KMS-11 (cell line): ENCODE results near the gene DDX49.

ENCODE experiments used
- H2AFZ ChIP-seq: fragments of 200-600 bp; sonication (generic); 2 replicates; pipeline ENCODE4 v1.6.1; 2016; ENCODE audit warnings: antibody characterized with exemption, mixed run types, low read depth
- H3K27ac ChIP-seq: fragments of 200-600 bp; sonication (generic); 2 replicates; pipeline ENCODE4 v1.6.1; 2016; ENCODE audit warnings: mild to moderate bottlenecking, mixed run types
- H3K27me3 ChIP-seq: fragments of 200-600 bp; sonication (generic); 2 replicates; pipeline ENCODE4 v1.6.1; 2017; ENCODE audit warnings: mild to moderate bottlenecking, low read depth, mixed run types, moderate library complexity; ENCODE audit not compliant: insufficient read depth
- H3K36me3 ChIP-seq: fragments of 200-600 bp; sonication (generic); 2 replicates; pipeline ENCODE4 v1.6.1; 2017; ENCODE audit warnings: mild to moderate bottlenecking, mixed run types; ENCODE audit not compliant: insufficient read depth
- H3K4me1 ChIP-seq: fragments of 200-600 bp; sonication (generic); 2 replicates; pipeline ENCODE4 v1.6.1; 2016; ENCODE audit warnings: mild to moderate bottlenecking, low read depth, mixed run types; ENCODE audit not compliant: poor library complexity, severe bottlenecking
- H3K4me2 ChIP-seq: fragments of 200-600 bp; sonication (generic); 2 replicates; pipeline ENCODE4 v1.7.0; 2016; ENCODE audit warnings: mild to moderate bottlenecking, mixed run types
- H3K4me3 ChIP-seq: fragments of 200-600 bp; sonication (generic); IDR thresholded peaks from 2 replicates; pipeline ENCODE4 v1.6.1; 2017; ENCODE audit warnings: low read depth, low read length, mixed read lengths; ENCODE audit not compliant: insufficient read depth
- H3K79me2 ChIP-seq: fragments of 200-600 bp; sonication (generic); 2 replicates; pipeline ENCODE4 v1.6.1; 2016; ENCODE audit warnings: low read depth, mixed run types; ENCODE audit not compliant: insufficient read depth
- H3K9ac ChIP-seq: fragments of 200-600 bp; sonication (generic); 2 replicates; pipeline ENCODE4 v1.6.1; 2016; ENCODE audit warnings: mild to moderate bottlenecking, mixed run types
- H4K20me1 ChIP-seq: fragments of 200-600 bp; sonication (generic); 2 replicates; pipeline ENCODE4 v1.6.1; 2016; ENCODE audit warnings: mild to moderate bottlenecking, mixed run types; ENCODE audit not compliant: insufficient read depth
- TF ChIP-seq, protein P1 (sequence below): fragments of 200-600 bp; sonication (generic); conservative IDR thresholded peaks from 2 replicates; pipeline ENCODE4 v1.6.1; 2017; ENCODE audit warnings: low read depth, mild to moderate bottlenecking, antibody characterized with exemption, low read length, moderate library complexity, mixed read lengths

DDX49 gene

DNA sequence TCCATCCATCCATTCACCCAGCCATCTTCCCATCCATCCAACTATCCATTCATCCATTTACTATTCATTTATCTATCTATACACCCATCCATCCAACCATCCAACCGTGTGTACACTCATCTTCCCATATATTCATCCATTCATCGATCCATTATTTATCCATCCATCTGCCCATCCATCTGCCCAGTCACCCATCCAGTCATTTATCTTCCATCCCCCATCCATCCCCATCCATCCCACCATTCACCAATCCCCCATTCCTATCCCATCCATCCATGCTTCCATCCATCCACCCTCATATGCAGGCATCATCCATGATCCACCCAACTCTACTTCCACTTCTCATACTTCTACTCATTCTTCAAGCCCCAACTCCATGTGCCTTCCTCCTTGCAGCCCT lies 35.5 kb downstream of the DDX49 start:
- Histone ChIP-seq H2AFZ (no peak overlapping the region), H3K27ac (no peak overlapping the region), H3K4me1 (peaks cover under 1% of the 10 kb centered on the region), H3K27me3 (no peaks in the 10 kb centered on the region), H3K36me3 (no peaks in the 10 kb centered on the region), H3K4me3 (no peak overlapping the region), H3K9ac (no peak overlapping the region), H3K4me2 (no peak overlapping the region), H3K79me2 (no peaks in the 10 kb centered on the region), H4K20me1 (no peaks in the 10 kb centered on the region)
- TF ChIP-seq, protein P1, sequence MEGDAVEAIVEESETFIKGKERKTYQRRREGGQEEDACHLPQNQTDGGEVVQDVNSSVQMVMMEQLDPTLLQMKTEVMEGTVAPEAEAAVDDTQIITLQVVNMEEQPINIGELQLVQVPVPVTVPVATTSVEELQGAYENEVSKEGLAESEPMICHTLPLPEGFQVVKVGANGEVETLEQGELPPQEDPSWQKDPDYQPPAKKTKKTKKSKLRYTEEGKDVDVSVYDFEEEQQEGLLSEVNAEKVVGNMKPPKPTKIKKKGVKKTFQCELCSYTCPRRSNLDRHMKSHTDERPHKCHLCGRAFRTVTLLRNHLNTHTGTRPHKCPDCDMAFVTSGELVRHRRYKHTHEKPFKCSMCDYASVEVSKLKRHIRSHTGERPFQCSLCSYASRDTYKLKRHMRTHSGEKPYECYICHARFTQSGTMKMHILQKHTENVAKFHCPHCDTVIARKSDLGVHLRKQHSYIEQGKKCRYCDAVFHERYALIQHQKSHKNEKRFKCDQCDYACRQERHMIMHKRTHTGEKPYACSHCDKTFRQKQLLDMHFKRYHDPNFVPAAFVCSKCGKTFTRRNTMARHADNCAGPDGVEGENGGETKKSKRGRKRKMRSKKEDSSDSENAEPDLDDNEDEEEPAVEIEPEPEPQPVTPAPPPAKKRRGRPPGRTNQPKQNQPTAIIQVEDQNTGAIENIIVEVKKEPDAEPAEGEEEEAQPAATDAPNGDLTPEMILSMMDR, result no peak

DNA sequence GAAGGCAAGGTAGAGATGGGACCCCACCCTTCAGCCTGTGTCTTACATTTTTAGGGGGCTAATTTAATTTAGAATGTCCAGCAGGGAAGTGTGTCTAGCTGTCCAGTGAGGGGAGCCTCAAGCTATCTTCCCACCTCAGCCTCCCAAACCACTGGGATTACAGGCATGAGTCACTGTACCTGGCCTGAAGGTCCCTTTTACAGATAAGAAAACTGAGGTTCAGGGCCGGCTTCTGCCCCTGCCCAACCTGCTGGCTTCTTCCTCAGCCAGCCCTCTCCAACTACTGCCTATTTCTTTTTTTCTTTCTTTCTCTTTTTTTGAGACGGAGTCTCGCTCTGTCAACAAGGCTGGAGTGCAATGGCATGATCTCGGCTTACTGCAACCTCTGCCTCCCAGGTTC lies 40.9 kb downstream of the DDX49 start:
- Histone ChIP-seq H3K79me2 (no peaks in the 10 kb centered on the region), H3K9ac (no peak overlapping the region), H3K4me2 (no peak overlapping the region), H3K36me3 (no peaks in the 10 kb centered on the region), H3K27ac (no peak overlapping the region), H4K20me1 (no peaks in the 10 kb centered on the region), H3K4me3 (no peak overlapping the region), H3K4me1 (no peaks in the 10 kb centered on the region), H3K27me3 (no peaks in the 10 kb centered on the region), H2AFZ (no peak overlapping the region)
- TF ChIP-seq, protein P1, result no peak

DNA sequence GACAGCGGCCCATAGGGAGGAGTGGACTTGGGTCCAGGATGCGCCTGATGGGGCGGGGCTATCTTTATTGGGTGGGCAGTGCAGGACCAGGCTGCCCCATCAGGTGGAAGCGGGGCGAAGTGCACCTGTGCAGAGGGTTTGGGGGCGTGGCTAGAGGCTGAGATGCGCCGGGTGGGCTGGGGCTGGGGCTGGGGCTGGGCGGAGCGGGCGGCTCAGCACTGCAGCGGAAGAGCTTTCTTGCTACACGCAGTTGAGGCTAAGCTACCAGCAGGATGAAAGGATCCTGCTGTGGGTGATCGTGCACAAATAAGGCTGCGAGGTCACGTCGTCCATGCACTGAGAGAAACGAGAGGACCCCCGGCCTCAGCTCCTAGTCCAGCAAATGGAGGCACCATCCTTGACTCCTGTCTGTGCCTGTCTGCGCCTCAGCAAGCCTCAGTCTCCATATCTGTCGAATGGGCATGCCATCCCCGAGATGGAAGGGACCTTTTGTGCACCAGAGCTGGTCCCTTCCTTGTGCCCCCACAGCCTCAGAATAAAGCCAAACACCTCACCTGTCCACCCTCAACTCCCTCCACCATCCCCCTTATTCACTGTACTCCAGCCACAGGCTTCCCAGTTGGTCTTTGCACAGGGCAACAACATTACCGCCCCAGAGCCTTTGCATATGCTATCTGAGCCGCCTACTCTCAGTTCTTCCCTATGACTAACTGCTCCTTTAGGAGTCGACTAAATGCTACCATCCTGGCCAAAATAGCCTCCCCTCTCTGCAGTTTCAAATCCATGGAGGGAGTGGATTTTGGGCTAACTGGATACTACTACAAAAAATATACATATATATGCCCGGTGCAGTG lies 42.5 kb downstream of the DDX49 start:
- Histone ChIP-seq H3K27me3 (no peaks in the 10 kb centered on the region), H3K79me2 (no peaks in the 10 kb centered on the region), H2AFZ (no peak overlapping the region), H3K36me3 (no peaks in the 10 kb centered on the region), H3K4me1 (no peaks in the 10 kb centered on the region), H3K9ac (no peak overlapping the region), H4K20me1 (no peaks in the 10 kb centered on the region), H3K27ac (no peak overlapping the region), H3K4me3 (no peak overlapping the region), H3K4me2 (no peak overlapping the region)
- TF ChIP-seq, protein P1, result no peak

DNA sequence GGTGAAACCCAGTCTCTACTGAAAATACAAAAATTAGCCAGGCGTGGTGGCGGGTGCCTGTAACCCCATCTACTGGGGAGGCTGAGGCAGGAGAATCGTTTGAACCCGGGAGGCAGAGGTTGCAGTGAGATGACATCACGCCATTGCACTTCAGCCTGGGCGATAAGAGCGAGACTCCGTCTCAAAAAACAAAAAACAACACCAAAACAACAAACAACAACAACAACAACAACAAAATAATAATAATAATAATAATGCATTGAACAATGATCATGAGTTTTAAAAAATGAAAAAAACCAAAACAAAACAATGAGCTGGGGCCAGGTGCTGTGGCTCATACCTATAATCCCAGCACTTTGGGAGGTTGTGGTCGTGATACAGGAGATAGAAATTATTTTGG lies 44.6 kb downstream of the DDX49 start:
- TF ChIP-seq, protein P1, result no peak
- H3K36me3 ChIP-seq, result no peaks in the 10 kb centered on the region
- H3K4me1 ChIP-seq, result no peaks in the 10 kb centered on the region
- no peak overlapping the region for H2AFZ ChIP-seq
- H4K20me1 ChIP-seq, result no peaks in the 10 kb centered on the region
- no peak overlapping the region for H3K4me3 ChIP-seq
- no peaks in the 10 kb centered on the region for H3K27me3 ChIP-seq
- no peak overlapping the region for H3K4me2 ChIP-seq
- H3K9ac ChIP-seq, result no peak overlapping the region
- H3K79me2 ChIP-seq, result no peaks in the 10 kb centered on the region
- H3K27ac ChIP-seq, result no peak overlapping the region
